Measurements from ENCODE around the gene KCNA10. TPM values are rescaled to one million over a fixed set of nuclear protein-coding genes. Genes with fewer than 3 reads are reported as not detected.

Gene KCNA10
- total RNA-seq, 1 experiment from 2014 or later = not detected

- H3K27ac Mint-ChIP-seq = no peak overlapping the region
- H3K9me3 Mint-ChIP-seq = no peaks in the 10 kb centered on the region
- peaks cover 23% of the 10 kb centered on the region for H3K4me1 Mint-ChIP-seq
- H3K27me3 Mint-ChIP-seq (ENCODE audit: low read depth) = peaks cover 2% of the 10 kb centered on the region; the same call in 1 of the 2 replicates
- DNase-seq (ENCODE audit: low spot score) (no peak), ATAC-seq (no peak)
- CTCF ChIA-PET = interaction anchor here (0.6 to 5.0 kb wide), 8 partner anchors 10 to 301 kb away, joined by 3 to 124 read pairs (median 10); partner anchors contain the start of gene KCNC4
- POLR2A ChIA-PET = no interaction called here
- H3K36me3 Mint-ChIP-seq = no peaks in the 10 kb centered on the region
- TF ChIP-seq ZNF425 (CRISPR knock-in tag; conservative IDR thresholded peaks at IDR 0.05) (no peak), SP1 (CRISPR knock-in tag; conservative IDR thresholded peaks at IDR 0.05) (no peak), ATF6 (CRISPR knock-in tag; IDR thresholded peaks at IDR 0.05) (no peak), ETV6 (CRISPR knock-in tag; IDR thresholded peaks at IDR 0.05) (no peak), FOXJ3 (CRISPR knock-in tag; IDR thresholded peaks at IDR 0.05; ENCODE audit: borderline replicate concordance) (no peak), JAZF1 (CRISPR knock-in tag; IDR thresholded peaks at IDR 0.05) (no peak)
- no peak overlapping the region for H3K4me3 Mint-ChIP-seq
Measured at GRCh38 chr1:110498270-110498669, 20.7 kb downstream of the KCNA10 start.

- peaks cover 2% of the 10 kb centered on the region; the same call in 1 of the 2 replicates for H3K27me3 Mint-ChIP-seq (ENCODE audit: low read depth)
- no peak for TF ChIP-seq MLX (CRISPR knock-in tag; IDR thresholded peaks at IDR 0.05)
- TF ChIP-seq FOXK1 (CRISPR knock-in tag; IDR thresholded peaks at IDR 0.05) = peak; percentile 40; the same call in 1 of the 2 replicates
- peak; percentile 84 for TF ChIP-seq CTCF (IDR thresholded peaks at IDR 0.05)
- ChIA-PET CTCF (interaction anchor here (0.5 to 5.0 kb wide), 83 partner anchors 9 to 1895 kb away, joined by 3 to 124 read pairs (median 5); partner anchors contain the start of genes KCNA2, KCNC4, LAMTOR5 and PROK1), POLR2A (interaction anchor here (0.6 to 1.3 kb wide), 4 partner anchors 18 to 289 kb away, joined by 3 to 4 read pairs (median 3); no protein-coding TSS in a partner anchor)
- H3K36me3 Mint-ChIP-seq = no peaks in the 10 kb centered on the region
- H3K4me1 Mint-ChIP-seq = peaks cover 23% of the 10 kb centered on the region
- peak; percentile 79 for ATAC-seq
- DNase-seq (ENCODE audit: low spot score) = peak; percentile 88
- H3K4me3 Mint-ChIP-seq = no peak overlapping the region
- H3K27ac Mint-ChIP-seq = no peak overlapping the region
- H3K9me3 Mint-ChIP-seq = no peaks in the 10 kb centered on the region
Measured at GRCh38 chr1:110495926-110496600, 22.9 kb downstream of the KCNA10 start.

- Mint-ChIP-seq H3K27ac (peak overlapping the region; percentile 36; the same call in 1 of the 2 replicates), H3K9me3 (no peaks in the 10 kb centered on the region), H3K27me3 (ENCODE audit: low read depth) (peaks cover 2% of the 10 kb centered on the region; the same call in 1 of the 2 replicates), H3K36me3 (no peaks in the 10 kb centered on the region), H3K4me1 (peaks cover 23% of the 10 kb centered on the region), H3K4me3 (no peak overlapping the region)
- POLR2A ChIA-PET = interaction anchor here (1.4 kb wide), 1 partner anchor 13 kb away, joined by 5 read pairs; no protein-coding TSS in a partner anchor
- peak; percentile 73 for ATAC-seq
- no peak for DNase-seq (ENCODE audit: low spot score)
- CTCF ChIA-PET = interaction anchor here (0.6 to 5.0 kb wide), 28 partner anchors 10 to 407 kb away, joined by 3 to 124 read pairs (median 18); partner anchors contain the start of genes KCNA2, KCNC4, LAMTOR5 and SLC6A17
- TF ChIP-seq SP1 (CRISPR knock-in tag; conservative IDR thresholded peaks at IDR 0.05) (no peak), FOXJ3 (CRISPR knock-in tag; IDR thresholded peaks at IDR 0.05; ENCODE audit: borderline replicate concordance) (no peak), ELF4 (CRISPR knock-in tag; IDR thresholded peaks at IDR 0.05; ENCODE audit: low read depth) (no peak), PRRX2 (CRISPR knock-in tag; IDR thresholded peaks at IDR 0.05) (no peak), OVOL2 (CRISPR knock-in tag; IDR thresholded peaks at IDR 0.05; ENCODE audit: borderline replicate concordance) (no peak), ATF2 (CRISPR knock-in tag; IDR thresholded peaks at IDR 0.05; ENCODE audit: borderline replicate concordance, low read depth) (no peak), ERG (CRISPR knock-in tag; IDR thresholded peaks at IDR 0.05) (no peak), ESRRA (CRISPR knock-in tag; IDR thresholded peaks at IDR 0.05; ENCODE audit: borderline replicate concordance) (no peak), CREM (CRISPR knock-in tag; IDR thresholded peaks at IDR 0.05) (no peak)
Measured at GRCh38 chr1:110494522-110495406, 24.2 kb downstream of the KCNA10 start.

Measured in WTC11 (cell line).